ENCODE data around the gene GMDS.

- TF ChIP-seq CTCF (conservative IDR thresholded peaks at IDR 0.05 in 1 of 2, IDR thresholded peaks at IDR 0.05 in 1 of 2; ENCODE audit: extremely low read depth in 1 of 2, insufficient read depth in 1 of 2, low read depth in 1 of 2, low read length in 2 of 2) = no peak
- no peak for TF ChIP-seq EZH2 (IDR thresholded peaks at IDR 0.05; ENCODE audit: borderline replicate concordance, low read length)
Observed at GRCh38 chr6:1832358-1832757, 413.0 kb downstream of the GMDS start.
